GM12878 (cell line): ENCODE data around the gene TPPP3. TPM values are rescaled to one million over a fixed set of nuclear protein-coding genes. Genes with fewer than 3 reads are reported as not detected.
"Not testable (repeated sequence)": the region's sequence is repeated elsewhere in the genome, so short reads cannot be mapped to it uniquely, and the experiment has no call there.

Experiments used
- ATAC-seq: fragments of 200-7000 bp; cut with Tn5 transposase; 3 replicates; pipeline ENCODE4 v1.9.1; 2020; ENCODE audit warnings: mild to moderate bottlenecking, moderate library complexity
- BruUV-seq: library from RNA; stranded (reverse); fragments of 400-500 nt; replicated peaks from 2 replicates; lab custom pipeline; 2021; lab: Mats Ljungman, UMichigan
- CTCF ChIA-PET: fragments of 300-600 bp; sonication (Branson Sonifier 250); formaldehyde crosslinking; extraction: SDS; loops from one replicate; lab custom pipeline; 2021; ENCODE audit warnings: inconsistent platforms; lab: Yijun Ruan, JAX
- POLR2A ChIA-PET: fragments of 350-600 bp; formaldehyde crosslinking; extraction: SDS; loops from one replicate; lab custom pipeline; 2021; ENCODE audit warnings: inconsistent platforms; lab: Charles Lee
- RAD21 ChIA-PET: fragments of 300-600 bp; sonication (Branson Sonifier 250); formaldehyde crosslinking; loops from one replicate; lab custom pipeline; 2023; ENCODE audit warnings: antibody characterized with exemption; ENCODE audit not compliant: unreplicated experiment; lab: Charles Lee
- SMC1A ChIA-PET: fragments of 300-600 bp; sonication (Branson Sonifier 250); formaldehyde crosslinking; loops from one replicate; lab custom pipeline; 2023; ENCODE audit not compliant: unreplicated experiment, uncharacterized antibody; lab: Charles Lee
- DNase-seq: peaks from one replicate; pipeline ENCODE4 v3.0.0-alpha.2; 2011; ENCODE audit warnings: low read depth, low spot score
- FAIRE-seq: peaks from 3 replicates; lab custom pipeline; 2011; peaks lifted over from hg19 to GRCh38; lab: Jason Lieb, UNC
- H2AFZ ChIP-seq: 2 replicates; pipeline ENCODE4 v1.6.0; 2011; ENCODE audit warnings: low read depth, low read length, control low read depth; ENCODE audit not compliant: control insufficient read depth
- H3K27ac ChIP-seq: 2 replicates; pipeline ENCODE4 v1.5.1; 2011; ENCODE audit warnings: control low read depth; ENCODE audit not compliant: control insufficient read depth, insufficient read depth
- H3K27me3 ChIP-seq, 2 experiments: replicated peaks in 1 of 2; 2 replicates each; pipeline versions ENCODE4 v1.6.0 to v1.6.1; 2011; ENCODE audit warnings: low read length in 1 of 2; ENCODE audit not compliant: control insufficient read depth in 2 of 2, insufficient read depth in 2 of 2
- H3K36me3 ChIP-seq, 2 experiments: 2 replicates each; pipeline ENCODE4 v1.5.1; 2011; ENCODE audit warnings: low read length in 1 of 2; ENCODE audit not compliant: control insufficient read depth in 2 of 2, insufficient read depth in 2 of 2
- H3K4me1 ChIP-seq: 2 replicates; pipeline ENCODE4 v1.6.1; 2011; ENCODE audit warnings: mild to moderate bottlenecking, low read length, moderate library complexity, mixed read lengths; ENCODE audit not compliant: control insufficient read depth, insufficient read depth
- H3K4me2 ChIP-seq: 2 replicates; pipeline ENCODE4 v1.6.0; 2011; ENCODE audit warnings: control low read depth; ENCODE audit not compliant: control insufficient read depth, insufficient read depth
- H3K4me3 ChIP-seq: fragments of 200-600 bp; sonication (generic); 2 replicates; pipeline ENCODE4 v1.5.1; 2016
- H3K79me2 ChIP-seq: 2 replicates; pipeline ENCODE4 v1.6.0; 2011; ENCODE audit warnings: low read length; ENCODE audit not compliant: control insufficient read depth, insufficient read depth
- H3K9ac ChIP-seq: 2 replicates; pipeline ENCODE4 v1.8.0; 2011; ENCODE audit warnings: low read length, control low read depth, mixed read lengths; ENCODE audit not compliant: control insufficient read depth, insufficient read depth
- H3K9me3 ChIP-seq: replicated peaks from 3 replicates; pipeline ENCODE4 v1.5.1; 2011; ENCODE audit warnings: mild to moderate bottlenecking, low read length; ENCODE audit not compliant: control insufficient read depth, insufficient read depth
- H4K20me1 ChIP-seq: 2 replicates; pipeline ENCODE4 v1.6.0; 2011; ENCODE audit not compliant: control insufficient read depth, insufficient read depth
- POU2F2 ChIP-seq: IDR thresholded peaks from 3 replicates; pipeline ENCODE4 v1.6.1; 2011; ENCODE audit warnings: low read depth, mild to moderate bottlenecking, low read length, borderline replicate concordance
- SPI1 ChIP-seq: IDR thresholded peaks from 2 replicates; pipeline ENCODE4 v1.6.1; 2011; ENCODE audit warnings: low read depth, mild to moderate bottlenecking, low read length, moderate library complexity, borderline replicate concordance; ENCODE audit not compliant: insufficient read depth
- WGBS: methylation state at CpG from one replicate; pipeline ENCODE4 v1.1.6; 2016; ENCODE audit warnings: low lambda C conversion rate; ENCODE audit not compliant: insufficient replicate concordance, insufficient coverage; ENCODE audit errors: missing lambda C conversion rate; 5-methylcytosine and 5-hydroxymethylcytosine counted together
- in situ Hi-C: fragments of 300-500 bp; cut with MboI; formaldehyde crosslinking; loops from 9 replicates; pipeline ENCODE4 v1.14.3; 2018; ENCODE audit warnings: mixed read lengths
- intact Hi-C: fragments of 100-400 bp; cut with micrococcal nuclease; formaldehyde crosslinking; loops from one replicate; pipeline ENCODE4 v1.14.2; 2022; ENCODE audit not compliant: unreplicated experiment
- polyA plus RNA-seq, 11 experiments: library from polyadenylated mRNA; depleted of rRNA in 4 of 11; unstranded in 6 of 11; stranded (reverse) in 5 of 11; fragments of >200 nt; fragmentation: Nextera tagmentation in 4 of 11; fragmentation: Illumina TruSeq in 1 of 11; extraction: Ambion mirVana in 4 of 11; extraction: Trizol in 1 of 11; gene quantifications; 1 replicate in 1 of 11; 2 replicates in 10 of 11; pipeline versions ENCODE4 v1.2.1 to v1.2.3, GENCODE V29; 2011 to 2016; ENCODE audit warnings: inconsistent platforms in 2 of 11, missing spikeins in 2 of 11, low read depth in 1 of 11
- total RNA-seq, 4 experiments: library from RNA; depleted of rRNA in 3 of 4; stranded (reverse); fragments of >200 nt in 3 of 4; fragmentation: Illumina TruSeq in 1 of 4; extraction: Trizol in 1 of 4; gene quantifications; 2 replicates each; pipeline versions ENCODE4 v1.2.1 to v1.2.3, GENCODE V29; 2013 to 2021

The TPPP3 gene
- total and polyA plus RNA-seq, 10 of the 15 experiments (the other 5 are each of a cell fraction or from before 2014, with no cell fraction given), result 0.14 TPM; not detected in 9

DNA sequence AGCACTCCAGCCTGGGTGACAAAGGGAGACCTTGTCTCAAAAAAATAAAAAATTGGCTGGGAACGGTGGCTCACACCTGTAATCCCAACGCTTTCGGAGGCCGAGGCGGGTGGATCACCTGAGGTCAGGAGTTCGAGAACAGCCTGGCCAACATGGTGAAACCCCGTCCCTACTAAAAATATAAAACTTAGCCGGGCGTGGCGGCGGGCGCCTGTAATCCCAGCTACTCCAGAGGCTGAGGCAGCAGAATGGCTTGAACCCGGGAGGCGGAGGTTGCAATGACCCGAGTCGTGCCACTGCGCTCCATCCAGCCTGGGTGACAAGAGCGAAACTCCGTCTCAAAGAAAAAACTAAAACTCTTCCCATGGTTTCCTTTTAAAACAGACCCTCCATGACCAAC lies 22.1 kb upstream of the TPPP3 start:
- FAIRE-seq, H3K9me3 ChIP-seq, H2AFZ ChIP-seq, intact Hi-C loops, SMC1A ChIA-PET, H3K27me3 ChIP-seq, H3K36me3 ChIP-seq, H3K27ac ChIP-seq, ATAC-seq, BruUV-seq, DNase-seq, H4K20me1 ChIP-seq, H3K9ac ChIP-seq, POLR2A ChIA-PET, RAD21 ChIA-PET, H3K4me3 ChIP-seq, H3K4me1 ChIP-seq, H3K79me2 ChIP-seq: not testable (repeated sequence)
- CTCF ChIA-PET, result interaction anchor here (0.6 to 3.7 kb wide), 2 partner anchors 13 to 101 kb away, joined by 3 to 13 read pairs; no protein-coding TSS in a partner anchor
- 92% methylated on average over 19 of the region's 19 CpGs for WGBS
- in situ Hi-C loops, result loop anchor here (25.0 kb wide), 1 partner anchor 428 kb away; the partner anchor contains the start of gene CES4A
- peak overlapping the region; percentile 87 for H3K4me2 ChIP-seq

DNA sequence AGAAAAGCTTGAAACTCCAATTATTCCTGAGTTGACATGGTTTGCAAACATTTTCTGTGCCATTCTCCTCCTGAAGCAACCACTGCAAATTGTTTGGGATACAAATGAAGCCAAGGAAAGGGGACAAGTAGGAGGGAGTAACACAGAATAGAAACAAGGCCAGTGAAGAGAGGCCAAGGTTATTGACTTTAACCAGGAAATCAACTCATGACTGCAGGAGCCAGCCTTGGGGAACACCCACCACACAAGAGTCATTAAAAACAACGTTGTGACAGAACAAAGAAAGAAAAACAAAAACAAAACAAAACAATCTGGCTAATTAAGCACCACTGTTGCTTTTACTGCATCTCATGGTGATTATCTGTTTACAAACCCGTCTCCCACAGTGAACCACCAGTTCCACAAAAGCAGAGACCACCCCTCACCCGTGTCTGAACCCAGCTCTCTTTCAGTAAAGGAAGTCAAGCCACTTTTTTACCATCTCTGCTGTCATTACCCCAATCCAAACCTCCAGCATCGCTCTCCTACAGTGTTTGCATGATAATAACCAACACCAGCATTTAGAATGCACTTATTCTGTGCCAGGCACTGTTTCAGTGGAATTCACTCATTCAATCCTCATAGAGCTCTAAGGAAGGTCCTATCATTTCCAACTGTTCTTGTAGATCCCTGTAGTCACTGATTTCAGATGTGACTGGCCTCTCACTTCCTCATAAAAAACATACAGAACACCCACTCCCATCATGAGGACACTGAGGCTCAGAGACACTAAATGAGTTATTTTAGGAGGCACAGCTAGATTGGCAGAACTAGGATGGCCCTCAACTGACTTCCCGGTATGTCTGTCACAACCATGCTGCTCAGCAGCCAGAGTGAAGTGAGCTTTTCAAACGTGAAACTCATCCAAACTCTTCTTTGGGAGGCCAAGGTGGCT lies 20.9 kb upstream of the TPPP3 start:
- Histone ChIP-seq H4K20me1 (no peaks in the 10 kb centered on the region), H3K79me2 (no peaks in the 10 kb centered on the region), H3K36me3 (no peaks in the 10 kb centered on the region), H3K4me2 (no peak overlapping the region), H2AFZ (no peak overlapping the region), H3K27me3 (peaks cover 1 to 4% of the 10 kb centered on the region in 2 experiments; a peak in 3 of 4 replicates), H3K4me3 (no peak overlapping the region), H3K9me3 (no peaks in the 10 kb centered on the region), H3K9ac (no peak overlapping the region), H3K27ac (no peak overlapping the region), H3K4me1 (peaks cover 7% of the 10 kb centered on the region; the same call in 1 of the 2 replicates)
- CTCF ChIA-PET, result interaction anchor here (0.5 to 3.7 kb wide), 4 partner anchors 14 to 651 kb away, joined by 3 to 13 read pairs (median 5); no protein-coding TSS in a partner anchor
- TF ChIP-seq POU2F2, result no peak
- TF ChIP-seq SPI1, result peak; percentile 53; the same call in 1 of the 2 replicates
- ATAC-seq, result no peak
- in situ Hi-C loops (loop anchor here (25.0 kb wide), 1 partner anchor 427 kb away; the partner anchor contains the start of gene CES4A), intact Hi-C loops (no loop called here)
- RAD21 ChIA-PET, result no interaction called here
- no TSS peak for BruUV-seq
- SMC1A ChIA-PET, result interaction anchor here (1.6 kb wide), 1 partner anchor 153 kb away, joined by 6 read pairs; no protein-coding TSS in a partner anchor
- no peak for DNase-seq
- POLR2A ChIA-PET, result no interaction called here
- no peak for FAIRE-seq
- 23% methylated on average over 6 of the region's 6 CpGs for WGBS
